Measurements from ENCODE around the gene SLC23A3. TPM values are rescaled to one million over a fixed set of nuclear protein-coding genes. Genes with fewer than 3 reads are reported as not detected.

SLC23A3 gene
- total RNA-seq (2014; rRNA removed; shearing (Covaris generic)) (0.13 and 1.2 TPM in 2 replicates), polyA plus RNA-seq (2016; fragmentation: Nextera tagmentation; extraction: Ambion mirVana) (0.24 and 0.58 TPM in 2 replicates)

GRCh38 chr2:219169930-219170654, at the start of gene SLC23A3:
Gene SLC23A3, minus strand, starts transcription at chr2:219170029. Its CDS starts 45 bp downstream, at chr2:219169984.
- no peaks in the 10 kb centered on the region for H3K27me3 ChIP-seq (replicated peaks; ENCODE audit: insufficient read depth)
- in situ Hi-C loops (cut with MboI), result loop anchor here (10.0 kb wide), 1 partner anchor 135 kb away; the partner anchor contains the start of gene PTPRN
- no peak for TF ChIP-seq EZH2 (IDR thresholded peaks at IDR 0.05; ENCODE audit: insufficient read depth, poor library complexity, severe bottlenecking)
- TF ChIP-seq EZH2phosphoT487 (IDR thresholded peaks at IDR 0.05; ENCODE audit: insufficient read depth, low read depth), result no peak
- no peak within 1 kb of the TSS for H3K4me2 ChIP-seq (ENCODE audit: unreplicated experiment)
- no peak for DNase-seq
- no peak within 1 kb of the TSS for H2AFZ ChIP-seq
- H3K27ac ChIP-seq, result no peak within 1 kb of the TSS
- 83 to 91% methylated on average over 9 to 10 of the region's 10 CpGs for WGBS, 2 experiments (ENCODE audit: low coverage in 1 of 2, low lambda C conversion rate in 2 of 2, missing lambda C conversion rate in 2 of 2)
- H4K20me1 ChIP-seq (ENCODE audit: insufficient read depth), result no peaks in the 10 kb centered on the region
- peaks cover 11% of the 10 kb centered on the region; the same call in 1 of the 2 replicates for H3K36me3 ChIP-seq (ENCODE audit: low read depth)
- no peak within 1 kb of the TSS for H3K9ac ChIP-seq
- H3K79me2 ChIP-seq (ENCODE audit: insufficient read depth), result peaks cover 9% of the 10 kb centered on the region
- peaks cover 10% of the 10 kb centered on the region; the same call in 1 of the 2 replicates for H3K4me1 ChIP-seq (ENCODE audit: insufficient read depth)
- no peaks in the 10 kb centered on the region for H3K9me2 ChIP-seq (ENCODE audit: insufficient read depth)
- H3K9me3 ChIP-seq (ENCODE audit: low read depth), result no peaks in the 10 kb centered on the region
- peaks cover 20% of the 10 kb centered on the region for H3F3A ChIP-seq (ENCODE audit: insufficient read depth)
- no peak within 1 kb of the TSS for H3K4me3 ChIP-seq

GRCh38 chr2:219218732-219219701, 49.2 kb upstream of the SLC23A3 start, which contains the start of gene ABCB6:
Gene ABCB6, minus strand, starts transcription at chr2:219218958. Its CDS starts 285 bp downstream, at chr2:219218673.
- no peaks in the 10 kb centered on the region for H3K27me3 ChIP-seq (replicated peaks; ENCODE audit: insufficient read depth)
- 6 to 9% methylated on average over 47 to 67 of the region's 71 CpGs for WGBS, 2 experiments (ENCODE audit: low coverage in 1 of 2, low lambda C conversion rate in 2 of 2, missing lambda C conversion rate in 2 of 2)
- H3K9me3 ChIP-seq (ENCODE audit: low read depth), result no peaks in the 10 kb centered on the region
- peak within 1 kb of the TSS; percentile 91 for H3K27ac ChIP-seq
- H3K36me3 ChIP-seq (ENCODE audit: low read depth), result peaks cover 15% of the 10 kb centered on the region
- peak within 1 kb of the TSS; percentile 83 for H3K9ac ChIP-seq
- no peaks in the 10 kb centered on the region for H4K20me1 ChIP-seq (ENCODE audit: insufficient read depth)
- peak within 1 kb of the TSS; percentile 35 for H2AFZ ChIP-seq
- TF ChIP-seq EZH2 (IDR thresholded peaks at IDR 0.05; ENCODE audit: insufficient read depth, poor library complexity, severe bottlenecking) (no peak), EZH2phosphoT487 (IDR thresholded peaks at IDR 0.05; ENCODE audit: insufficient read depth, low read depth) (no peak)
- no peaks in the 10 kb centered on the region for H3K9me2 ChIP-seq (ENCODE audit: insufficient read depth)
- peak within 1 kb of the TSS; percentile 69 for H3K4me3 ChIP-seq
- peaks cover 17% of the 10 kb centered on the region for H3F3A ChIP-seq (ENCODE audit: insufficient read depth)
- H3K4me1 ChIP-seq (ENCODE audit: insufficient read depth), result peaks cover 16% of the 10 kb centered on the region
- peak within 1 kb of the TSS; percentile 75 for H3K4me2 ChIP-seq (ENCODE audit: unreplicated experiment)
- DNase-seq, result peak; percentile 96
- in situ Hi-C loops (cut with MboI), result no loop called here
- peaks cover 11% of the 10 kb centered on the region; the same call in 1 of the 2 replicates for H3K79me2 ChIP-seq (ENCODE audit: insufficient read depth)

- peaks cover 8% of the 10 kb centered on the region; the same call in 1 of the 2 replicates for H3K36me3 ChIP-seq (ENCODE audit: low read depth)
- peak; percentile 95 for DNase-seq
These were observed 48.4 kb upstream of the SLC23A3 start for GRCh38 chr2:219218217-219218731.

More at GRCh38 chr2:219218217-219218731, 48.4 kb upstream of the SLC23A3 start:
- Histone ChIP-seq H3K27me3 (replicated peaks; ENCODE audit: insufficient read depth) (no peaks in the 10 kb centered on the region), H3K9ac (peak overlapping the region; percentile 83), H3K4me1 (ENCODE audit: insufficient read depth) (peaks cover 16% of the 10 kb centered on the region), H3K4me2 (ENCODE audit: unreplicated experiment) (peak overlapping the region; percentile 75), H2AFZ (peak overlapping the region; percentile 33), H3F3A (ENCODE audit: insufficient read depth) (peaks cover 17% of the 10 kb centered on the region), H3K9me2 (ENCODE audit: insufficient read depth) (no peaks in the 10 kb centered on the region), H3K27ac (peak overlapping the region; percentile 91), H4K20me1 (ENCODE audit: insufficient read depth) (no peaks in the 10 kb centered on the region), H3K79me2 (ENCODE audit: insufficient read depth) (peaks cover 11% of the 10 kb centered on the region; the same call in 1 of the 2 replicates), H3K4me3 (peak overlapping the region; percentile 69), H3K9me3 (ENCODE audit: low read depth) (no peaks in the 10 kb centered on the region)
- 1 to 3% methylated on average over 25 to 33 of the region's 37 CpGs for WGBS, 2 experiments (ENCODE audit: low coverage in 1 of 2, low lambda C conversion rate in 2 of 2, missing lambda C conversion rate in 2 of 2)
- TF ChIP-seq EZH2phosphoT487 (IDR thresholded peaks at IDR 0.05; ENCODE audit: insufficient read depth, low read depth), result no peak
- no peak for TF ChIP-seq EZH2 (IDR thresholded peaks at IDR 0.05; ENCODE audit: insufficient read depth, poor library complexity, severe bottlenecking)
- in situ Hi-C loops (cut with MboI), result no loop called here

Data from GM23248 (cell line).